AG04450 (cell line): Measurements from ENCODE around the gene RAB11FIP5. TPM values are rescaled to one million over a fixed set of nuclear protein-coding genes. Genes with fewer than 3 reads are reported as not detected.

Source experiments
- CTCF ChIA-PET: fragments of 300-600, 350-600 bp; formaldehyde crosslinking; extraction: SDS; loops from one replicate; lab custom pipeline; 2022; ENCODE audit warnings: antibody characterized with exemption, inconsistent platforms; lab: Charles Lee
- POLR2A ChIA-PET: fragments of 350-600 bp; formaldehyde crosslinking; extraction: SDS; loops from one replicate; lab custom pipeline; 2021; ENCODE audit warnings: antibody characterized with exemption, inconsistent platforms; lab: Yijun Ruan, JAX
- DNase-seq: peaks from one replicate; pipeline ENCODE4 v3.0.0-alpha.2; 2011; ENCODE audit warnings: low read depth, low spot score
- H3K27ac ChIP-seq: one replicate; pipeline ENCODE4 v1.5.1; 2012; ENCODE audit warnings: low read depth, low read length, control low read depth
- H3K27me3 ChIP-seq: one replicate; pipeline ENCODE4 v1.6.0; 2012; ENCODE audit warnings: low read length; ENCODE audit not compliant: control insufficient read depth, insufficient read depth
- H3K4me3 ChIP-seq: 2 replicates; pipeline ENCODE4 v1.5.1; 2011; ENCODE audit warnings: mild to moderate bottlenecking, low read depth, low read length, control low read depth
- H3K9me3 ChIP-seq: 2 replicates; pipeline ENCODE4 v1.5.1; 2012; ENCODE audit warnings: low read length; ENCODE audit not compliant: control insufficient read depth, insufficient read depth
- polyA plus RNA-seq: library from polyadenylated mRNA; depleted of rRNA; stranded (reverse); fragments of >200 nt; gene quantifications from 2 replicates; pipeline ENCODE4 v1.2.3, GENCODE V29; 2011
- TF ChIP-seq, protein P1 (sequence below): IDR thresholded peaks from 2 replicates; pipeline ENCODE4 v1.5.1; 2011; ENCODE audit warnings: low read depth, low read length, control low read depth, inconsistent platforms

The RAB11FIP5 gene
- polyA plus RNA-seq, 1 experiment, result 29.6 TPM

GRCh38 chr2:73089270-73090030 lies 23.3 kb downstream of the RAB11FIP5 start:
- ChIA-PET CTCF (interaction anchor here (2.6 to 10.5 kb wide), 2 partner anchors 70 to 88 kb away, joined by 14 to 240 read pairs; no protein-coding TSS in a partner anchor), POLR2A (interaction anchor here (0.6 to 1.5 kb wide), 10 partner anchors 8 to 460 kb away, joined by 3 to 11 read pairs (median 4); partner anchors contain the start of genes RAB11FIP5 and SFXN5)
- peak overlapping the region; percentile 96 for H3K27ac ChIP-seq
- H3K4me3 ChIP-seq, result peak overlapping the region; percentile 10
- TF ChIP-seq, protein P1, sequence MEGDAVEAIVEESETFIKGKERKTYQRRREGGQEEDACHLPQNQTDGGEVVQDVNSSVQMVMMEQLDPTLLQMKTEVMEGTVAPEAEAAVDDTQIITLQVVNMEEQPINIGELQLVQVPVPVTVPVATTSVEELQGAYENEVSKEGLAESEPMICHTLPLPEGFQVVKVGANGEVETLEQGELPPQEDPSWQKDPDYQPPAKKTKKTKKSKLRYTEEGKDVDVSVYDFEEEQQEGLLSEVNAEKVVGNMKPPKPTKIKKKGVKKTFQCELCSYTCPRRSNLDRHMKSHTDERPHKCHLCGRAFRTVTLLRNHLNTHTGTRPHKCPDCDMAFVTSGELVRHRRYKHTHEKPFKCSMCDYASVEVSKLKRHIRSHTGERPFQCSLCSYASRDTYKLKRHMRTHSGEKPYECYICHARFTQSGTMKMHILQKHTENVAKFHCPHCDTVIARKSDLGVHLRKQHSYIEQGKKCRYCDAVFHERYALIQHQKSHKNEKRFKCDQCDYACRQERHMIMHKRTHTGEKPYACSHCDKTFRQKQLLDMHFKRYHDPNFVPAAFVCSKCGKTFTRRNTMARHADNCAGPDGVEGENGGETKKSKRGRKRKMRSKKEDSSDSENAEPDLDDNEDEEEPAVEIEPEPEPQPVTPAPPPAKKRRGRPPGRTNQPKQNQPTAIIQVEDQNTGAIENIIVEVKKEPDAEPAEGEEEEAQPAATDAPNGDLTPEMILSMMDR, result no peak
- peak; percentile 98 for DNase-seq
- H3K9me3 ChIP-seq, result no peaks in the 10 kb centered on the region; the same call in 1 of the 2 replicates
- H3K27me3 ChIP-seq, result no peaks in the 10 kb centered on the region

GRCh38 chr2:73088703-73089102 lies 24.0 kb downstream of the RAB11FIP5 start:
- POLR2A ChIA-PET, result interaction anchor here (0.6 to 1.5 kb wide), 5 partner anchors 7 to 129 kb away, joined by 3 to 11 read pairs (median 4); partner anchors contain the start of genes RAB11FIP5 and SFXN5

GRCh38 chr2:73088211-73088610 lies 24.5 kb downstream of the RAB11FIP5 start:
- Histone ChIP-seq H3K4me3 (no peak overlapping the region), H3K27me3 (no peaks in the 10 kb centered on the region), H3K27ac (peak overlapping the region; percentile 96), H3K9me3 (no peaks in the 10 kb centered on the region; the same call in 1 of the 2 replicates)
- TF ChIP-seq, protein P1, result no peak
- ChIA-PET CTCF (interaction anchor here (1.3 to 10.5 kb wide), 3 partner anchors 72 to 195 kb away, joined by 5 to 240 read pairs (median 14); no protein-coding TSS in a partner anchor), POLR2A (no interaction called here)
- no peak for DNase-seq

More at GRCh38 chr2:73088703-73089102, 24.0 kb downstream of the RAB11FIP5 start:
- TF ChIP-seq, protein P1, result no peak
- DNase-seq, result no peak
- no peak overlapping the region for H3K4me3 ChIP-seq
- H3K27me3 ChIP-seq, result no peaks in the 10 kb centered on the region
- no peaks in the 10 kb centered on the region; the same call in 1 of the 2 replicates for H3K9me3 ChIP-seq
- peak overlapping the region; percentile 96 for H3K27ac ChIP-seq
- CTCF ChIA-PET, result interaction anchor here (1.3 to 10.5 kb wide), 3 partner anchors 71 to 196 kb away, joined by 5 to 240 read pairs (median 14); no protein-coding TSS in a partner anchor

DNA sequence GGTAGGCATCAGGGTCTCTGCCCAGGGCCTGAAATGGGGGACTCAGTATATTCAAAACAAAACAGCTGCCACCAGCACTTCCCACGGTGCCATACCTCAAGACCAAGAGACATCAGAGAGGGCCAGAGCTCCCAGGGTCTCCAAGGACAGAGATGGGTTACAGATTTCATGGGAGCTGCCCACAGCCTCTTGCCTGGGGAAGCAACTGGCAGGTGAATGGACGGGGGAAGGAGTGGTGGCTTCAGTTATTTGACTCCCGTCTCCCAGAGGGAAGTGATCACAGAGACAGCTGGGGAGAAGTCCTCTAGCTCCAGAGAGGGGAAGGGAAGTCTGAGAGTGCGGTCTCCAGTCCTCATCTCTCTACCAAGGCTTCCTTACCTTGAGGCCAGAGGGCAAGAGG lies 25.4 kb downstream of the RAB11FIP5 start:
- no peaks in the 10 kb centered on the region; the same call in 1 of the 2 replicates for H3K9me3 ChIP-seq
- no peak overlapping the region for H3K4me3 ChIP-seq
- DNase-seq, result no peak
- H3K27ac ChIP-seq, result no peak overlapping the region
- CTCF ChIA-PET, result interaction anchor here (1.1 to 10.5 kb wide), 5 partner anchors 9 to 195 kb away, joined by 4 to 240 read pairs (median 9); no protein-coding TSS in a partner anchor
- TF ChIP-seq, protein P1, result no peak
- POLR2A ChIA-PET, result no interaction called here
- H3K27me3 ChIP-seq, result no peaks in the 10 kb centered on the region
